Bronchial epithelial cell (primary cell): ENCODE results near the gene NREP. TPM values are rescaled to one million over a fixed set of nuclear protein-coding genes. Genes with fewer than 3 reads are reported as not detected.

Experiments
- DNase-seq: peaks from one replicate; pipeline ENCODE4 v3.0.0-alpha.2; 2010; ENCODE audit warnings: low read depth
- FAIRE-seq: peaks from 2 replicates; lab custom pipeline; 2011; peaks lifted over from hg19 to GRCh38; lab: Jason Lieb, UNC
- H3K27me3 ChIP-seq: 2 replicates; pipeline ENCODE4 v1.5.1; 2011; ENCODE audit warnings: low read length; ENCODE audit not compliant: control insufficient read depth, insufficient read depth
- H3K36me3 ChIP-seq: 2 replicates; pipeline ENCODE4 v1.5.1; 2011; ENCODE audit warnings: low read length; ENCODE audit not compliant: control insufficient read depth, insufficient read depth
- H3K4me3 ChIP-seq: 2 replicates; pipeline ENCODE4 v1.5.1; 2011; ENCODE audit warnings: mild to moderate bottlenecking, low read depth, low read length, control low read depth
- CTCF ChIP-seq: IDR thresholded peaks from 2 replicates; pipeline ENCODE4 v1.5.1; 2011; ENCODE audit warnings: mild to moderate bottlenecking, moderate library complexity, low read length, control low read depth, inconsistent platforms; ENCODE audit not compliant: insufficient read depth, severe bottlenecking
- total RNA-seq: library from RNA; depleted of rRNA; stranded (reverse); fragments of >200 nt; gene quantifications from 2 replicates; pipeline ENCODE4 v1.2.1, GENCODE V29; 2014

NREP gene
- total RNA-seq, 1 donor from 2014 or later: 5.0 TPM

DNA sequence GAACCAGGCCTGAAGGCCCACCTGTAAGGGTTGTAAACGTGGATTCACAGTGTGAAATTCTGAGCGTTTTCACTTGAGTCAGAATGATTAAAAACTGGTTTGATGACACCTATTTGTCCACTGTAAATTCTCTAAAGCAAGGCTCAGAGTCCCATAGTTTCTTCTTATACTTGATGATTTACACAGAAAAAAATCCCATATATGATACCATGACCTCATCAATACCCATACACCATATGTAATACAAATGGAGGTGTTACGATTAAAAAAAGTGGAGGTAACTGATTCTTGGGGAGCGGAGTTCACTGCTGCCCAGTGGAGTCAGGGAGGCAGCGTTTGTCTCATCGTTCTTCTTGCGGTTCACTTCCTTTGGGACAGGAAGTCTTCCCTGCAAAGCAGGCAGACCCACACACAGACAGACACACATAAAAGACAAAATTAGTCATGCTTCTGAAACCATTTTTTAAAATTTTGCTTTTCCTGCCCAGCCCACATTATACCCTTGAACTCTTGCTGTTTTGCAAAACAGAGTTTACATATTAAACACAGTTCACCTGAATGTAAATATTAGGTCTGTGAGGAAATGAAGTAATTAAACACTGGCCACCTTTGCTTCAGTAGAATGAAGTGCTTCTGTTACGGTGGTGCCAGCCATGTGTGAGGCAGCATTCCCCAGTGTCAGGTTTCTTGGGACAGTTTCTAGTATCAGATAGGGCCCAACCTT lies 26.2 kb downstream of the NREP start:
- Histone ChIP-seq H3K27me3 (no peaks in the 10 kb centered on the region), H3K4me3 (no peak overlapping the region), H3K36me3 (no peaks in the 10 kb centered on the region)
- DNase-seq (no peak), FAIRE-seq (peak; percentile 47)
- TF ChIP-seq CTCF: no peak

DNA sequence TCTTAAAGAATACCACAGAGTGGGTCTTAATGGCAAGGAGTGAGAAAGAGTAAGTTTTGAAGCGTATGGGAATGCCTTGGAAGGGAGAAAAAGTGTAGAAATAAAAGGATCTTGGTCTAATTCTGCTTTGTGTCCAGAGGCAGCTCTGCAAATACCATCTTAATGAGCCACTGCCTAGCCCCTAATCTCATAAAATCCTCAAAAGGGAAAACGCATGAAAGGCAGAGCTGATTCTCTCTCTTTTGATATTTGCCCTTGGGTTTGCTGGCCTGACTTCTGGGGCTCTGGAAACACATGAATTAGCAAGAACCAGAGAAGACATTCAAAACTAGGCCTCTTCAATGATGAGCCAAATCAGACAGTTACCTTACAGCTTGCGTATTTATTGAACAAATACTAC lies 28.1 kb downstream of the NREP start:
- TF ChIP-seq CTCF: no peak
- DNase-seq: no peak
- no peak for FAIRE-seq

GRCh38 chr5:111726986-111727385 lies 30.0 kb downstream of the NREP start:
- no peak for TF ChIP-seq CTCF
- peak; percentile 55 for FAIRE-seq
- H3K27me3 ChIP-seq: no peaks in the 10 kb centered on the region
- no peak overlapping the region for H3K4me3 ChIP-seq
- H3K36me3 ChIP-seq: no peaks in the 10 kb centered on the region
- DNase-seq: no peak

More for the DNA sequence above, 28.1 kb downstream of the NREP start:
- Histone ChIP-seq H3K4me3 (no peak overlapping the region), H3K36me3 (no peaks in the 10 kb centered on the region), H3K27me3 (no peaks in the 10 kb centered on the region)

DNA sequence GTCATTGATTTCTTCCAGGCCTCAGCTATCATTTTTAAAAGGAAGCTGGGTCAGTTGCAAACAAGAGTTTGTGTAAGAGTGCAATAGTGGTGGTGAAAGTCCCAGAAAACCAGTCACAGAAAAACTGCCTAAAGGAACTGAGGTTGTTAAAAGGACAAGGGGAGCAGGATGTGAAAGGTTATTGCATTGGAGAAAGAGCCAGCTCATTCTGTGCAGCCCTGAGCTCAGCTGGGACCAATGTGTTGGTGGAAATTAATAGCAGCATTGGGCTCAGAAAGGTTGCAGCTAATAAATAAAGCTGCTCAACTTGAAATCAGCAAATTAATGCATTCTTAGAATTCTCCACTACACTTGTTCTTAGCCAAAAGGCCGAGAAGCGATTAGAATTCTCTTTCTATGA lies 34.9 kb downstream of the NREP start:
- Histone ChIP-seq H3K4me3 (no peak overlapping the region), H3K36me3 (no peaks in the 10 kb centered on the region), H3K27me3 (no peaks in the 10 kb centered on the region)
- no peak for TF ChIP-seq CTCF
- DNase-seq (no peak), FAIRE-seq (no peak)

DNA sequence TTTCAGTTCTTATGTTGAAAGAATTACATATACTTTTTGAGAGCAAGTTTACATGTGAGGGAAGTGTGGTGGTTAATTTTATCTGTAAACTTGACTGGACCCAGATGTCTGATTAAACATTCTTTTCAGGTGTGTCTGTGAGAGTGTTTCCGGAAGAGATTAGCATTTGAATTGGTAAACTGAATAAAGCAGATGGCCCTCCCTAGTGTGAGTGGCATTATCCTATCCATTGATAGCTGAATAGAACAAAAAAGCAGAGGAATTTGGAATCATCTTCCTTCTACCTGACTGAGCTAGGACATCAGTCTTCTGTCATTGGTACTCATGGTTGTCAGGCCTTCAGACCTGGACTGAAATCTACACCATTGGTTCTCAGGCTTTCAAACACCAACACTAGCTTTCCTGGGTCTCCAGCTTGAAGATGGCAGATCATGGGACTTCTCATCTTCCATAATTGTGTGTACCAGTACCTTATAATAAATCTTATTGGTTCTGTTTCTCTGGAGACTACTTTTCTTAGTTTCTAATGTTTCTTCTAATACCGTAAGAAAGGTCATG lies 36.6 kb downstream of the NREP start:
- FAIRE-seq: no peak
- H3K36me3 ChIP-seq: no peaks in the 10 kb centered on the region
- no peak for TF ChIP-seq CTCF

More for the DNA sequence above, 36.6 kb downstream of the NREP start:
- DNase-seq: no peak
- H3K4me3 ChIP-seq: no peak overlapping the region
- H3K27me3 ChIP-seq: no peaks in the 10 kb centered on the region
